ENCODE data around the gene HEPHL1.

- TF ChIP-seq POLR2A (IDR thresholded peaks at IDR 0.05) (no peak), CTCF (IDR thresholded peaks at IDR 0.05) (no peak)
These were observed 85.6 kb downstream of the HEPHL1 start for GRCh38 chr11:94106716-94107115.
